Renal cortex interstitium (tissue), 11 donors: Measurements from ENCODE around the gene TNC. TPM values are rescaled to one million over a fixed set of nuclear protein-coding genes. Genes with fewer than 3 reads are reported as not detected.

Experiments
- DNase-seq, 11 donors: peaks; one replicate each; pipeline ENCODE4 v3.0.0-alpha.2; 2013; ENCODE audit warnings: low read depth in 9 of 11, low spot score in 4 of 11; ENCODE audit errors: extremely low read depth in 1 of 11
- polyA plus RNA-seq, 3 donors: library from polyadenylated mRNA; unstranded; fragments of 120-200 nt; gene quantifications; one replicate each; pipeline ENCODE4 v1.2.1, GENCODE V29; 2013; ENCODE audit not compliant: insufficient read length in 3 of 3

Gene TNC
- polyA plus RNA-seq, 3 donors = 329 to 375 (median 366) TPM

GRCh38 chr9:115114084-115114483, 3.9 kb downstream of the TNC start:
- DNase-seq = no peak

GRCh38 chr9:115111874-115112273, 6.1 kb downstream of the TNC start:
- DNase-seq = no peak

GRCh38 chr9:115109486-115109885, 8.5 kb downstream of the TNC start:
- DNase-seq = no peak

GRCh38 chr9:115107701-115108100, 10.3 kb downstream of the TNC start:
- DNase-seq = no peak

GRCh38 chr9:115106642-115107041, 11.3 kb downstream of the TNC start:
- DNase-seq = no peak

GRCh38 chr9:115106001-115106400, 12.0 kb downstream of the TNC start:
- DNase-seq = no peak

GRCh38 chr9:115104908-115105307, 13.0 kb downstream of the TNC start:
- DNase-seq = no peak

- DNase-seq = no peak
These were observed 14.0 kb downstream of the TNC start for GRCh38 chr9:115103746-115104477.

DNA sequence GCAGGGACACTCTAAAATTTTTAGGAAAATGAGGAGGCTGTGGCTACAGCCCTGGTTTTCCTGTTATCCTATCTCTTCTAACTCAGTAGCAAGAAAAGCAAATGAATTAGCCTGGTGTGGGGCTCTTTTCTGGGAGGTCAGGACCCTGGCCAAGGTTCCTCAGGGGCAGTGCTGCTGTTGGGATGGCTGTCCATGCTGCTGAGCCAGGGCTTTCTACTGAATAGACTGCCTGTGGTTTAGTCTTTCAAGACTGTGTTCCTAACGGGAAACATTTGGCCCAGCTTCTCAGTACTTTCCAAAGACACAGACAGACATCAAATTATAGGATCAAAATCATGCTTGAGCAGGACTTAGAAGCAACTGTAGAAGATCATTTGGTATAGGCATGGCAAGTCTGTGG, 18.1 kb downstream of the TNC start:
- no peak for DNase-seq

DNA sequence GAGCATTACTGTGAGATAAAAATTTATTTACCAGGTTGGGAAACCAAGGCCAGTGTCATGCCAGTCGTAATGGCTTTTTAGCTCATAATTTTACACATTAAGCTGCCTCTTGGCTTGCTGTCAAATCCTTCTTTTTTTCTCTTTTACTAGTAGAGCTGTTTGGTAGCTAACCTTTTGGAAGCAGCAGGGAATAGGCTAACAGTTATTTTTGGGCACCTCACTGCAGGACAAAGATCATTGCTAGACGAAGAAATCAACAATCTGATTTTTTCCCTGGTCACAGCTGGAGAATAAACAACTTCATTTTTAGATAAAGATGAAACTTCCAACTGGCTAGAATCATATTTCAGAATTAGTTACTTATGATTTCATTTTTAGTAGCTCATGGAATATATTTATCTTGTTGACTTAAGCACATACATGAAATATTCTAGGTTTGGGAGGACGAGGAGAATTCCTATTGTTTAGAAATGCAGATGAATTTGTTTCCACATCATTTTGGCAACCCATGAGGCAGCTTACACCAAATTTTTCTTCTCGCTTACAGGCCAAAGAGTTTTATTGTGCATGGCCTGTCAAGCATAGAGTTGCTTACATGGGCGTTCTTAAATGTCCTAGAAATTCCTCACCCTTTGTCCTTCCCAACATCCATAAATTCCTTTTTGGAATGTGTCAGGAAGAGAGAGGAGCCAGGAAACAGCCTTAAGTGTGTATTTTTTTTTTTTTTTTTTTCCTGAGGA, 19.6 kb downstream of the TNC start:
- DNase-seq = peak in 9 of 11 donors; percentile 37 to 74 (median 55)

DNA sequence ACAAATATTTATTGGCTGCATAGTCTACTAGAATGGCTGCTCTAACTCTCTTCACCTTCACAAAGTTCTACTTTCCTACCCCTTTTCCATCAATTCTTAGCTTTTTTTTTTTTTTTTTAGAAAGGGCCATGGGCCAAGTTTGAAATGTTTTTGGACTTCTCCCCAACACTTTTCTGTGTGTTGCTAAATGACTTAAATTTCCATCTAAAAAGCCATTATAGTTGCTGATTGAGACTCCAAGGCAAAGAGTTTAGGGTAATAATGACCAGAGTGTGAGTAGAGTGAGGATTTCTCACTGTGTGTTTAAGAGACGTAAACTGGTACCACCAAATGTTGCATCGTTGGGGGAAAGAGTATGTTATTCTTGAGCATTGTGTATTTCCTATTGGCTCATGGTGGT, 24.4 kb downstream of the TNC start:
- DNase-seq = no peak

DNA sequence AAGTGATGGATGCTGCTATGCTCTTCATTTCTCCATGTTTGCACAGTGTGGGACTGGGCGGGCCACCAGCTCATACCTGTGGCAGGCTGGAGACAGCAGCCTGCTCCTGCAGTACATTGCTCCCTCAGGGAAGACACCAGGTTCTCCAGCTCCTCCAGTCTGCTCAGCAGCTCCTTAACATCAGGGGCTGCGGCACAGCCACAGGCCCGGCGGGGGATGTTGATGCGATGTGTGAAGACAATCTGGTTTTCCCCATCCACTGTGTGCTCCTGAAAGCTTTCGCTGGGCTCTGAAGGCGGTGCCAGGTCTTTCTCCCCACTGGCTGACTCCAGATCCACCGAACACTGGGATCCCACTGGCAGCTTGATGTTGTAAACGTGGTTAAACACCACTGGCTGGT, 27.5 kb downstream of the TNC start:
- no peak for DNase-seq

- no peak for DNase-seq
These were observed 29.1 kb downstream of the TNC start for GRCh38 chr9:115088860-115089259.

DNA sequence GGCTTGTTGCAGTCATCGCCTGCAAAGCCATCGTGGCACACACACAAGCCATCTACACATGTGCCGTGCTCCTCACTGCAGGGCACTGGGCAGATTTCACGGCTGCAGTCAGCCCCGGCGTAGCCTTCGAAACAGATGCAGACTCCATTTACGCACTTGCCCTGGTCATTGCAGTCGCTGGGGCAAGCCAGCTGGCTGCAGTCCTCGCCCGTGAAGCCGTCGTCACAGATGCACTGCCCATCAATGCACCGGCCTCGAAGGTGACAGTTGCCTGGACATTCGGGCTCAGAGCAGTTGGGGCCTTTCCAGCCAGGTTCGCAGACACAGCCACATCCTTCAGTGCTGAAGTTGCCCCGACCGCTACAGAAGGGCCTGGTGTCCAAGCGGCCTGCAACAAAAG, 31.1 kb downstream of the TNC start:
- no peak for DNase-seq

DNA sequence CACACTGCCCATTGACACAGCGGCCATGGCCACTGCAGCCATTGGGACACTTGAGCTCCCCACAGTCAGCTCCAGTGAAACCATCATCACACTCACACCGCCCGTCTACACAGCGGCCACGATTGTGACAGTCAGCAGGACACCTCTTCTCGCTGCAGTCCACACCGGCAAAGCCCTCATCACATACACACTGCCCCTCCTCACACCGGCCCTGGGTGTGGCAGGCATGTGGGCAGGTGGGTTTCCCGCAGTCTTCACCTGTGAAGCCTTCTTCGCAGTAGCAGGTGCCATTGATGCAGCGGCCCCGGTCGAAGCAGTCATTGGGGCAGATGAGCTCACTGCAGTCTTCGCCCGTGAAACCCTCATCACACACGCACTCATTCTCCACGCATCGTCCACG, 31.5 kb downstream of the TNC start:
- DNase-seq = no peak

DNA sequence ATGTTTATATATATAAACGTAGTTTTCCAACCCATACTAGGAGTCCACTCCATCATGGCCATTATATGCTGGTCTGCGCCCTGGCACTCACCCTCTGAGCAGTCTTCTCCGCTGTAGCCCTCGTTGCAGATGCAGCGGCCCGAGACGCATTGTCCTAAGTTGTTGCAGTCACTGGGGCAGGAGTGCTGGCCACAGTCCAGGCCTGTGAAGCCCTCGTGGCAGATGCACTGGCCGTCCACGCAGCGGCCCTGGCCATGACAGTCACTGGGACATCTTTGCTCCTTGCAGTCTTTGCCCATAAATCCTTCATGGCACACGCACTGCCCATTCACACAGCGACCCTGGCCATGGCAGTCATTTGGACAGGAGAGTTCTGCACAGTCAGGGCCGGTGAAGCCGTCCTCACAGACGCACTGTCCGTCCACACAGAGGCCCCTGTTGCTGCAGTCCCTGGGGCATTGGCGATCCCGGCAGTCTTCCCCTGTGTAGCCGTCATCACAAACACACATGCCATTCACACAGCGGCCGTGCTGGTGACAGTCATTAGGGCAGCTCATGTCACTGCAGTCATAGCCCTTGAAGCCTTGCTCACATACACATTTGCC, 32.1 kb downstream of the TNC start:
- DNase-seq = no peak

- DNase-seq = no peak
These were observed 33.2 kb downstream of the TNC start for GRCh38 chr9:115084709-115085108.

DNA sequence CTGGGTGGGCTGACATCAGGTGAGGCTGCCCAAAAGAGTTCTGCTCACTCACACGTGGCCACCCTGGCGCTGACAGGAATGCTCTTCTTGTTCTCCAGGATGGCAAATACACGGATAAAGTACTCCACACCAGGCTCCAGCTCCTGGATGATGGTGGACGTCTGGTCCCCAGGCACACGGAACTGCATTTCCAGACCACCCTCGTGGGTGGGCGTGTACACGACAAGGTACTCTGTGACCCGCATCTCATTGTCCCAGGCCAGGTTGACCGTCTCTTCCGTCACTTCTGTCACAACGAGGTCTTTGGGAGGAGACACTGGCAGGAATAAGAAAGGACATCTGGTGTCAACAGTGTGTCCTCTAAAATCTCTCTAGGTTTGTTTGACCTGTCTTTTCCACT, 33.8 kb downstream of the TNC start:
- no peak for DNase-seq

DNA sequence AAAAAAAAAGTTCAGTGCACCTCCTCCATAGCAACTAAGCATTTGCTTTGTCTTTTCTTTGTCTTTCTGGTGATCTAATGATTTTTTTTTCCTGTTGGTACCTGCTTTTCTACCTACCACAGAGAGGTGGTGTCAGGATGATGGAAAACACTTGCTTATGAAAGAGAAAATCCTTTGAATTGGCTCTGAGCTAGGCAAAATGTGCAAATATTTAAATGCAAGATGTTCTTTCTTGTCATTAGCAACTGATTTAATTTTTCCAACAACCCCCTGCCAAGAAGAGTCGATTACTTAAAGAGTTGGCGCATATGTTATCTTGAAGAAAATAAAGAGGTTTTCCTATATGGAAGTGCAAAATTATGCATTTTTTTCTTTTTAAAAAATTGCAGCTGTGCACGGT, 37.7 kb downstream of the TNC start:
- DNase-seq = no peak

DNA sequence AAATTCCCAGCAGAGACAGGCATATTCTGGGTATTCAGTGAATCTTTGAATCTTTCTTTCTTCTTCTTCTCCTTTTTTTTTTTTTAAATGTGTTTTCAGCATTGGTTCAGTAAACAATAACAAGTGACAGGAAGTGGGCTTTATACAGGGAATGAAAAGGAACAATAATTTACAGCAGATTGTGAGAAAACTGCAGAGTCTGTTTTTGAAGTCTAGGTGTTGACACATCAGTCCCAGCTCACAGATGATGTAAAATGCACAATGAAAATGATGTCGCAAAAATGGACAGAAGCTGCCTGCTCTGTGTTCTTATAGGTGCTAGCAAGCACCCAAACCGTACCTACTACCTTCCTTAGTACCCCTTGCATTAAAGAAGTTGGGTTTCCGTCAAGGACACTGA, 38.8 kb downstream of the TNC start:
- no peak for DNase-seq
